Glomerular visceral epithelial cell (primary cell): Measurements from ENCODE around the gene NOTCH1.

Experiments
- DNase-seq: peaks from one replicate; pipeline ENCODE4 v3.0.0-alpha.2; 2016; ENCODE audit errors: extremely low spot score

Gene NOTCH1

DNA sequence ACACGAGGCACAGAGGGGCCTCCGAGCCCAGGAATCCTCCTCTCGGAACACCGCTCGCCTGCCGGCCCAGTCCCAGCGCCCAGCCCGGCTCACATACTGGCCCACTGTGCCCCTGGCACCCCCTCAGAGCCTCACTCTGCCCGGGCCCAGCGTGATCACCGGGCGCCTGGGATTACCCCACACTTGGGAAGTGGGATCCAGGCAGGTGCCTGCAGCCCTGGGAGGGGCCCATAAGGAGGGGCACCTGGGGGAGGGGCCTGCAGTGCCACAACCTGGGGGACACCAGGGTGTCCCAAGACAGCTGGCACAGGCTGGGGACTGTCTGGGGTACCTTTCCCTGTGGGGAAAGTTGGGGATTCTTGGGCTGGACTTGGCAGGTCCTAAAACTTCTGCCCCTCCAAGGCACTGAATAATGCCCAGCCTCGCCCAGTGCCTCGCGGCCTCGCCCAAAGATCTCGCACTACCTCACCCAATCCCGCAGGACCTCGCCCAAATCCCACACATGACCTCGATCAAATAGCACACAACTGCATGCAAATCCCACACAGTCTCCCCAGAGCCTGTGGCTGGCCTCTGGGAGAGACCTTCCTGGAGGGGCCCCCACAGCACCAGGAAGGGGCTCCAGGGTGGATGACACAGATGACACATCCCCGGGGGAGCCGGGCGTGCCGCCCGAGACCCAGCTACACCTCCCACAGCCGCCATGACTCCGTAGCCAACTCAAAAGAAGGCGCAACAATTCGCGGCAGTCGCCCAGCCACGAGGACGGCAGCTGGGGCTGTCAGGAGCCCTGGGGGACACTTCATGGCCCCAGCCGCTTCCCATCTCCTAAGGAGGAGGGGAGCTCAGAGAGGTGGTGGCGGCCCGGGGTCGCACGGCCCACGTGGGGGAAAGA, 13.7 kb downstream of the NOTCH1 start:
- no peak for DNase-seq

GRCh38 chr9:136531186-136531903, 14.5 kb downstream of the NOTCH1 start:
- DNase-seq: no peak

- no peak for DNase-seq
Observed at GRCh38 chr9:136530461-136531089, 15.3 kb downstream of the NOTCH1 start.

DNA sequence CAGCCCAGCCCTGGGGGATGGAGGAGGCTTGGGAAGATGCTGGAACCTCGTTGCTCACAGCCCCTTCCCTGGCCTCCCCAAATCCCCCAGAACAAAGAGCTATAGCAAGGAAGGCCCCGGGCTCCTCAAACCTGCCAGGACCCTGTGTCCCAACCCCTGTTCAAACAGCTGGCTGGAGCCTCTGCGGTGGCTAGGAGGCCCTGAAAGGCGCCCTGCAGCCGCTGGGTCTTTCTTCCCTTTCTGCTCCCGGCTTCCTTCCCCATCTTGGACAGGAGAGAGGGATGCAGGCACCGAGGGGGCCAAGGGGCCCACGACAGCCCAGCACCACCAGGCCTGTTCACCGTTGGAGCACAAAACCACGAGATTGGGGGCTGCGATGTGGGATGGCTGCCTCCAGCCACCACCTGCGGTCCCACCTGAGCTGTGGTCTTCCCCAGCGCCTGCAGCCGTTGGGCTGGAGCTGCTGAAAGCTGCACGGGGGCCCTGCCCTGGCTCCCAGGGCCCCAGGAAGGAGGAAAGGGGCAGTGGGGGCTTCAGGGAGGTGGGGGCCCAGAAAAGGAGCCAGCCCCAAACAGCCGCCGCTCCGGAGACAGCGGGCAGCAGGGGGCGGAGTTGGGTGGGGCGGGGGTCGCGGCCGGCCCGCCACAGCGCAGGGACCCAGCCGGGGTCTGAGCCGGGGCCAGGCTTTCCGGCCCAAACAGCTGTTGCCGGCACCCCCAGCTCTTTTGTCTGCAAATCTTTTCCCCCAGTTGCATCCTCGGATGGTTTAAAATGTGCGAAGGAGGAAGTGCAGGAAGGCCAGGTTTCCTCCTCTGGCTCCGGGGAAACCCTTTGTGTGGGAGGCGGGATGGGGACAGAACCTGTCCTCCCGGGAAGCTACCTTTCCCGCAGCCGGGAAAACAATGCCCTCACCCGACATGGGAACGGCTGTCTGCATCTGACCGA, 16.1 kb downstream of the NOTCH1 start:
- no peak for DNase-seq

- no peak for DNase-seq
Observed at GRCh38 chr9:136528716-136529341, 17.0 kb downstream of the NOTCH1 start.

DNA sequence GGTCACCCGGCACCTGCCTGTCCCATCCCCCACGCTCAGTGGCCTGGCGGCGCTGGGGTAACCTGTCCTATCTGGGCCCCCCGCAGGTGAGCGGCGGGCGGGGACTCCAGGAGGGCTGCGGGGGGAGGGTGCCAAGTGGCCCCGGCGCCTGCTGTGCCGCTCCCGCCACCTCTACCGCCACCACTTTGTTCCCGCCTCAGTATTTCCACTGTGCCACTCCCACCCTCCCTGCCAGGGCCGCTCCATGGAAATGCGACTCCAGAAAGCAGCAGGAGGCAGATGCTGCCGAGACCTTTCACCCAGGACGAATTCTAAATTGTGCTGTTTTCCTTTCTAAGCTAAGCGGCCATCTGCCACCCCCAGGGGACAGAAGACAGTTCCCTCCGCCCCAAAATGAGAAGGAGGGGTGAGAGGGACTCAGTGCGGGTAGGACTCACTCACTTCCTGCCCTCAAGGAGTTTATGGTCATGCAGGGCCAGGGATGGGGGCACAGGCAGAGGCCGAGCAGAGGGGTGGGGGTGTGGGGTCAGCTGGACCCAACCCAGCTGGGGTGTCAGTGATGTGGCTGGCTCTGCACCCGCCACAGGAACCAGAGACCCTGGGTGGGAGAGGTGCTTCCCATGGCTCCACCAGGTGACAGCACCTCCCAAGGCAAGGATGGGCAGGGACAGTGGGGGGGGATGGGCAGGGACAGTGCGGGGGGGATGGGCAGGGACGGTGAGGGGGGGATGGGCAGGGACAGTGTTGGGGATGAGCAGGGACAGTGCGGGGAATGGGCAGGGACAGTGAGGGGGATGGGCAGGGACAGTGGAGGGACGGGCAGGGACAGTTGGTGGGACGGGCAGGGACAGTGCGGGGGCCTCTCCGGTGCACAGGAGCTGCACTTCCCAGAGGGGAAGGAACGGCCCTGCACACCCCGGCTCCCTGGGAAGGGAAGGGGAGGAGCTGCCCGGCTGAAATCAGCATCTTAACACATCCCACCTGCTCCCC, 17.8 kb downstream of the NOTCH1 start:
- DNase-seq: no peak

DNA sequence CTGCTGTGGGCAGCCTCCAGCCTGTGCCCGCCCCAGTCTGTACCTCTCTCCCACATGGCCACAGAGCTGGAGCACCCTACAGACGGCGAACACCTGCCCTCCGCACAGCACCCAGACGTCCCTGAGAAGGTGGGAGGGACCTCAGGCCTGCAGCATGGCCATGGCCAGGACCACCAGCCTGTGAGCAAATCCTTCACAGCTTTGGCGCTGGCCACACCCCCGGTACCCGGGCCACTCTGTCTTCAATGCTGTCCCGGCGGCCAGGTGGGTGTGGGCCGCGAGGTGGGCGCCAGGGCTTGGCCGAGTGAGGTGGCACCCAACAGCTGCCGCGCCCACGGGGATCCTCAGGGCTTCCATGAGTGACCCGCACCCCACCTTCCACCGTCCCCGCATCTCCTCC, 18.7 kb downstream of the NOTCH1 start:
- no peak for DNase-seq

DNA sequence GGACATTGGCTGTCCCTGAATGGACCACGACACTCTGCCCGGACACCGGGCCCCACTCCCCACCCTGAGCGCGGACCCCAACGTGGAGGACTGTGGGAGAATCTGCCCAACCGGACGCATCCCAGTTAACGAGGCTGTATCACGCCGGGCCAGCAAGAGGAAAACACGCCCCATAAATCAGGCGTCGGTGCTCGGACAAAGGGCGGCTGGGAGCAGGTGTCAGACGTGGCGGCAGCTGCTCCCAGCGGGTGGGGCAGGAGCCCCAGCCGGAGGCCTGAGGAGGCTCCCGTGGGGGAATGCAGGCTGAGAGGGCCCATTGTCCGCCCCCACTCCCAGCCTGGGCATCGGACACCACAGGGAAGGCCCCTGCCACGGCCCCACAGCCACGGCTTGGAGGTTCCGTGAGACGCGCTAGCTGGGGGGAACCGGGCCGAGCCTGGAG, 19.2 kb downstream of the NOTCH1 start:
- DNase-seq: no peak

DNA sequence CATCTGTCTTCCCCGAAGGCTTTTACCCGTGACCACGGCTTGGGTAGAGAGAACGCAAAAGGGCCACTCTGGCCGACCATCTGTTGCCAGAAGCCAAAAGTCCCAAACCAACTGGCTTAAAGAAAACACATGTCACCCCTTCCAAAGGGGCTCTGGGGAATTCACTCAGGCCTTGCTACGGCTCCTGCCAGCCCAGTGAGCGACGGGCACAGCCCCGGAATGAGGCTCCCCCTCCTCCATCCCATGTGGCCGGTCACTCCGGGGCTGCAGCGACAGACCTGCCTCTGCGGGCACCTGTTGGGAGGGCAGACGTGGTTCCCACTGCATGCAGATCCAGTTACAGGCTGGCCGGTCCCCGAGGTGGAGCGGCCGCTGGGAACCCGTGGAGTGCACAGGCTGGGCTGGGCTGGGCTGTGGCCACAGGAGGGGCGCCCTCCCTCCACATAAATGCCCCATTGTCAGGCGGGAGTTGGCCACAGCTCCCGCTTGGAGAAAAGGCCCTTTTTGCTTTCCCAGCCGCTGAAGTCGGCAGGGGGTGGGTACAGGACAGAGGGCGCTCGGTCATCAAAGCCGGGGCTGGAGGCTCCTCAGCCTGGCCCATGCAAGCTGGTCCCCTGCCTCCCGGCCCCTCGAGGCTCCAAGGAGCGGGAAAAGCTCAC, 19.9 kb downstream of the NOTCH1 start:
- no peak for DNase-seq

DNA sequence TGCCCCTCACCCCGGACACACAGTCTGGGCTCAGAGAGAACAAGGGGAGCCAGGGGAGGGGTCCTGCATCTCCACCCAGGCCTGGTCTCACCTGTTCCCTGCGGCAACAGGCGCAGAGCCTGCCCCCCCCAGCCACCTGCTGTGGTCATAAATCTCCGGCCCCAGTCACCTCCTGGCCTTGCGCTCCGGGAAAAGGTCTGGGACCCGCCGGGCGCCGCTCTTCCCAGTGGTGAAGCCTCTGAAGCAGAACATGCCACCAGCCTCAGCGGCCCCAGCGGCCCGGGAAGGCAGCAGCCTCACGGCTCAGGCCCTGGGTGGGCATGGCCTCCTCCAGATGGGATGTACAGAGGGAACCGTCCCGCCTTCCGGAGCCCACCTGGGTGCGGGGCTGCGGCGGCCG, 20.6 kb downstream of the NOTCH1 start:
- no peak for DNase-seq

- no peak for DNase-seq
Observed at GRCh38 chr9:136522314-136523237, 23.3 kb downstream of the NOTCH1 start.

- no peak for DNase-seq
Observed at GRCh38 chr9:136521537-136521936, 24.3 kb downstream of the NOTCH1 start.

- DNase-seq: peak; percentile 82
Observed at GRCh38 chr9:136520053-136520540, 25.8 kb downstream of the NOTCH1 start.

- DNase-seq: no peak
Observed at GRCh38 chr9:136519263-136520052, 26.4 kb downstream of the NOTCH1 start.

DNA sequence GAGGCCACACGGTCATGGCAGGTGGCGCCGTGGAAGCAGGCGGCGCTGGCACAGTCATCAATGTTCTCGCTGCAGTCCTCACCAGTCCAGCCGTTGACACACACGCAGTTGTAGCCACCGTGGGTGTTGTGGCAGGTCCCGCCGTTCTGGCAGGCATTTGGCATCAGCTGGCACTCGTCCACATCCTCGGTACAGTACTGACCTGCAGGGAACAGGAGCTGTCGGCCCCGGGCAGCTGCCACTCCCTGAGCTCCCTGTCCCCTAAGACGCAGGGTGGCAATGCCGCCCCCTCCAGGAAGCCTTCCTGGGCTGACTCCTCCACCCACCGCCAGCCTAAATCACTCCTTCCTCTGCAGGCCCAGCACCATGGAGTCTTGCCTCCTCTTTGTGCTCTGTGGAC, 27.2 kb downstream of the NOTCH1 start:
- DNase-seq: no peak

DNA sequence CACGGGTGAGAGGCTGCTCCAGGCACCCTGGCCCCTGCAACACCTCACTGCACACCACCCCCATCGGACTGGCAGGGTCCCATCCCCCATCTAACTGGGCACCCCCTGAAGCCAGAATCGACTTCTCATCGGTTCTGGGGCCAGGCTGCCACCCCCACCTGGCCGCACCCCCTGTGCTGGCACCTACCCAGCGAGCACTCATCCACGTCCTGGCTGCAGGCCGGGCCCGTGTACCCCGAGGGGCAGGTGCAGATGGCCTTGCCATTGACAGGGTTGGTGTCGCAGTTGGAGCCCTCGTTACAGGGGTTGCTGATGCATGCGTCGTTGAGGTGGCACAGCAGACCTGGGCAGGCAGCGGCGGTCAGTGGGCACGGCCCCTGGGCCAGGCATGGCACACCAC, 27.9 kb downstream of the NOTCH1 start:
- no peak for DNase-seq
